Stimulated activated naive B cell treated with anti-CD40 and anti-IgM and Interleukin-4, amounts not matched to agents 10 μg/mL and 1 μg/mL and 100 μg/mL, for 72 hours (primary cell): ENCODE data around the gene CRYBA1.
A peak's percentile ranks its signal among the peaks of the same experiment; 100 is the strongest.
"Not testable (repeated sequence)": the region's sequence is repeated elsewhere in the genome, so short reads cannot be mapped to it uniquely, and the experiment has no call there.

Source experiments
- ATAC-seq, 2 donors: fragments of 150-1000 bp; cut with Tn5 transposase; replicated peaks; 2 replicates each; pipeline ENCODE4 v1.10.0; 2021; ENCODE audit warnings: moderate library complexity in 1 of 2
- DNase-seq: peaks from one replicate; pipeline ENCODE4 v3.0.0; 2021
- H3K27ac Mint-ChIP-seq: one replicate; pipeline ENCODE4 v1.8.0; 2022; ENCODE audit warnings: mild to moderate bottlenecking, mixed read lengths
- H3K27me3 Mint-ChIP-seq, 2 donors: one replicate each; pipeline ENCODE4 v1.8.0; 2022; ENCODE audit warnings: mixed read lengths in 2 of 2
- H3K36me3 Mint-ChIP-seq, 2 donors: one replicate each; pipeline ENCODE4 v1.8.0; 2022; ENCODE audit warnings: mixed read lengths in 2 of 2, mild to moderate bottlenecking in 1 of 2
- H3K4me1 Mint-ChIP-seq, 2 donors: one replicate each; pipeline ENCODE4 v1.8.0; 2022; ENCODE audit warnings: mixed read lengths in 2 of 2, mild to moderate bottlenecking in 1 of 2
- H3K4me3 Mint-ChIP-seq, 2 donors: one replicate each; pipeline ENCODE4 v1.8.0; 2022; ENCODE audit warnings: mild to moderate bottlenecking in 2 of 2, mixed read lengths in 2 of 2, moderate library complexity in 1 of 2
- H3K9me3 Mint-ChIP-seq, 2 donors: one replicate each; pipeline ENCODE4 v1.8.0; 2022; ENCODE audit warnings: mixed read lengths in 2 of 2, mild to moderate bottlenecking in 1 of 2

Gene CRYBA1

GRCh38 chr17:29246628-29247027, at the start of gene CRYBA1:
Gene CRYBA1, plus strand, starts transcription at chr17:29246859. Its CDS starts 5 bp downstream, at chr17:29246864.
- no peak within 1 kb of the TSS for H3K4me3 Mint-ChIP-seq
- ATAC-seq, result no peak
- DNase-seq, result no peak

GRCh38 chr17:29197516-29198272, 49.0 kb upstream of the CRYBA1 start:
- Mint-ChIP-seq H3K36me3 (no peaks in the 10 kb centered on the region), H3K27ac (no peak overlapping the region), H3K4me3 (no peak overlapping the region), H3K4me1 (peaks cover 31 to 35% of the 10 kb centered on the region in 2 donors), H3K9me3 (no peaks in the 10 kb centered on the region), H3K27me3 (peaks cover 6 to 8% of the 10 kb centered on the region in 2 donors)
- ATAC-seq (no peak), DNase-seq (no peak)

More at GRCh38 chr17:29246628-29247027, at the start of gene CRYBA1:
- Mint-ChIP-seq H3K36me3 (peaks cover 0 to 1% of the 10 kb centered on the region in 2 donors), H3K27ac (no peak within 1 kb of the TSS), H3K9me3 (no peaks in the 10 kb centered on the region), H3K27me3 (no peaks in the 10 kb centered on the region), H3K4me1 (peaks cover 4 to 14% of the 10 kb centered on the region in 2 donors)

- not testable (repeated sequence) for H3K36me3 Mint-ChIP-seq, H3K27ac Mint-ChIP-seq, DNase-seq, H3K9me3 Mint-ChIP-seq, H3K4me3 Mint-ChIP-seq
- Mint-ChIP-seq H3K4me1 (peaks cover 8 to 10% of the 10 kb centered on the region in 2 donors), H3K27me3 (peaks cover 17 to 28% of the 10 kb centered on the region in 2 donors)
- ATAC-seq, result peak in 1 of 2 donors; percentile 50
These were observed 42.4 kb upstream of the CRYBA1 start for GRCh38 chr17:29204068-29204804.

GRCh38 chr17:29205047-29205446, 41.6 kb upstream of the CRYBA1 start:
- Mint-ChIP-seq H3K9me3 (no peaks in the 10 kb centered on the region), H3K27me3 (peaks cover 17 to 28% of the 10 kb centered on the region in 2 donors), H3K36me3 (no peaks in the 10 kb centered on the region), H3K4me3 (no peak overlapping the region), H3K4me1 (peaks cover 4 to 6% of the 10 kb centered on the region in 2 donors), H3K27ac (peak overlapping the region; percentile 44)
- ATAC-seq (no peak), DNase-seq (no peak)

GRCh38 chr17:29207975-29208374, 38.7 kb upstream of the CRYBA1 start:
- H3K4me1 Mint-ChIP-seq, result no peaks in the 10 kb centered on the region
- no peak overlapping the region for H3K4me3 Mint-ChIP-seq
- DNase-seq, result no peak
- H3K36me3 Mint-ChIP-seq, result no peaks in the 10 kb centered on the region
- H3K27ac Mint-ChIP-seq, result no peak overlapping the region
- H3K9me3 Mint-ChIP-seq, result no peaks in the 10 kb centered on the region
- ATAC-seq, result no peak
- H3K27me3 Mint-ChIP-seq, result peaks cover 13 to 21% of the 10 kb centered on the region in 2 donors

- Mint-ChIP-seq H3K4me1 (no peaks in the 10 kb centered on the region), H3K27me3 (peaks cover 13 to 17% of the 10 kb centered on the region in 2 donors), H3K4me3 (no peak overlapping the region), H3K9me3 (no peaks in the 10 kb centered on the region), H3K27ac (no peak overlapping the region), H3K36me3 (no peaks in the 10 kb centered on the region)
- no peak for DNase-seq
- ATAC-seq, result no peak
These were observed 37.6 kb upstream of the CRYBA1 start for GRCh38 chr17:29209073-29209472.

- Mint-ChIP-seq H3K36me3 (no peaks in the 10 kb centered on the region), H3K27me3 (no peaks in the 10 kb centered on the region), H3K9me3 (no peaks in the 10 kb centered on the region), H3K27ac (no peak overlapping the region), H3K4me1 (no peaks in the 10 kb centered on the region), H3K4me3 (no peak overlapping the region)
- DNase-seq, result no peak
- ATAC-seq, result no peak
These were observed 35.8 kb upstream of the CRYBA1 start for GRCh38 chr17:29210879-29211278.

GRCh38 chr17:29212094-29212631, 34.5 kb upstream of the CRYBA1 start:
- Mint-ChIP-seq H3K27me3 (no peaks in the 10 kb centered on the region), H3K36me3 (no peaks in the 10 kb centered on the region), H3K4me1 (no peaks in the 10 kb centered on the region), H3K9me3 (no peaks in the 10 kb centered on the region), H3K27ac (no peak overlapping the region), H3K4me3 (no peak overlapping the region)
- ATAC-seq (no peak), DNase-seq (no peak)

- H3K27me3 Mint-ChIP-seq, result no peaks in the 10 kb centered on the region
- no peak overlapping the region for H3K4me3 Mint-ChIP-seq
- ATAC-seq (no peak), DNase-seq (no peak)
- no peak overlapping the region for H3K27ac Mint-ChIP-seq
- no peaks in the 10 kb centered on the region for H3K9me3 Mint-ChIP-seq
- H3K4me1 Mint-ChIP-seq, result no peaks in the 10 kb centered on the region
- H3K36me3 Mint-ChIP-seq, result no peaks in the 10 kb centered on the region
These were observed 34.0 kb upstream of the CRYBA1 start for GRCh38 chr17:29212681-29213121.

- no peak overlapping the region for H3K27ac Mint-ChIP-seq
- no peak for ATAC-seq
- peaks cover 3 to 4% of the 10 kb centered on the region in 2 donors for H3K4me1 Mint-ChIP-seq
- H3K4me3 Mint-ChIP-seq, result no peak overlapping the region
- H3K27me3 Mint-ChIP-seq, result no peaks in the 10 kb centered on the region
- no peak for DNase-seq
- H3K36me3 Mint-ChIP-seq, result no peaks in the 10 kb centered on the region
- no peaks in the 10 kb centered on the region for H3K9me3 Mint-ChIP-seq
These were observed 32.2 kb upstream of the CRYBA1 start for GRCh38 chr17:29214215-29215146.

GRCh38 chr17:29215174-29215573, 31.5 kb upstream of the CRYBA1 start:
- no peaks in the 10 kb centered on the region for H3K27me3 Mint-ChIP-seq

GRCh38 chr17:29215717-29216116, 30.9 kb upstream of the CRYBA1 start:
- H3K4me3 Mint-ChIP-seq, result no peak overlapping the region
- H3K27ac Mint-ChIP-seq, result no peak overlapping the region
- no peak for DNase-seq
- no peaks in the 10 kb centered on the region for H3K36me3 Mint-ChIP-seq
- H3K27me3 Mint-ChIP-seq, result no peaks in the 10 kb centered on the region
- H3K9me3 Mint-ChIP-seq, result no peaks in the 10 kb centered on the region
- peaks cover 3 to 9% of the 10 kb centered on the region in 2 donors for H3K4me1 Mint-ChIP-seq
- no peak for ATAC-seq

More at GRCh38 chr17:29215174-29215573, 31.5 kb upstream of the CRYBA1 start:
- Mint-ChIP-seq H3K27ac (no peak overlapping the region), H3K36me3 (no peaks in the 10 kb centered on the region), H3K4me1 (peaks cover 3 to 9% of the 10 kb centered on the region in 2 donors), H3K4me3 (no peak overlapping the region), H3K9me3 (no peaks in the 10 kb centered on the region)
- ATAC-seq (no peak), DNase-seq (no peak)

- Mint-ChIP-seq H3K36me3 (no peaks in the 10 kb centered on the region), H3K27ac (no peak overlapping the region)
These were observed 30.5 kb upstream of the CRYBA1 start for GRCh38 chr17:29216181-29216580.

GRCh38 chr17:29216856-29217255, 29.8 kb upstream of the CRYBA1 start:
- H3K36me3 Mint-ChIP-seq, result no peaks in the 10 kb centered on the region
- H3K27me3 Mint-ChIP-seq, result no peaks in the 10 kb centered on the region
- DNase-seq, result no peak
- H3K4me1 Mint-ChIP-seq, result peaks cover 3 to 9% of the 10 kb centered on the region in 2 donors
- H3K4me3 Mint-ChIP-seq, result no peak overlapping the region
- no peak overlapping the region for H3K27ac Mint-ChIP-seq
- ATAC-seq, result no peak
- no peaks in the 10 kb centered on the region for H3K9me3 Mint-ChIP-seq

More at GRCh38 chr17:29216181-29216580, 30.5 kb upstream of the CRYBA1 start:
- ATAC-seq, result no peak
- Mint-ChIP-seq H3K4me1 (peaks cover 3 to 9% of the 10 kb centered on the region in 2 donors), H3K27me3 (no peaks in the 10 kb centered on the region), H3K9me3 (no peaks in the 10 kb centered on the region), H3K4me3 (no peak overlapping the region)
- no peak for DNase-seq
